Activated CD4-positive, alpha-beta T cell treated with anti-CD3 and anti-CD28 coated beads, Interleukin-2, amount 50 U/mL, for 1 hour (primary cell): Measurements from ENCODE around the gene UBE4B.
"Not testable (repeated sequence)": the region's sequence is repeated elsewhere in the genome, so short reads cannot be mapped to it uniquely, and the experiment has no call there.

Experiments used
- DNase-seq: peaks from one replicate; pipeline ENCODE4 v3.0.0-alpha.2; 2020

The UBE4B gene

DNA sequence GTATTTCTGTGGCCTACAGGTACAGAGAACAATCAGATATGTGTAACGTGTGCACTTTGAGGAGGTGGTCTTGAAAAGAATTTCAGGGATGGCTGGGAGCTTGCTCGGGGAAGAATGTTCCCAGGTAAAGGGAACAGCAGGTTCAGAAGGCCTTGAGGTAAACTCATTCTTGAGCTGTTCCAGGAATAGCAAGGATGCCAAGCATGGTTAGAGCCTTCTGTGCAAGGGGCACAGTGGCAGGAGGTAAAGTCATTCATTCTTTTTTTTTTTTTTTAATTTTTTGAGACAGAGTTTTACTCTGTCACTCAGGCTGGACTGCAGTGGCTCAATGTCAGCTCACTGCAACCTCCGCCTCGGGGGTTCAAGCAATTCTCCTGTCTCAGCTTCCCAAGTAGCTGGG, 10.0 kb downstream of the UBE4B start:
- no peak for DNase-seq

DNA sequence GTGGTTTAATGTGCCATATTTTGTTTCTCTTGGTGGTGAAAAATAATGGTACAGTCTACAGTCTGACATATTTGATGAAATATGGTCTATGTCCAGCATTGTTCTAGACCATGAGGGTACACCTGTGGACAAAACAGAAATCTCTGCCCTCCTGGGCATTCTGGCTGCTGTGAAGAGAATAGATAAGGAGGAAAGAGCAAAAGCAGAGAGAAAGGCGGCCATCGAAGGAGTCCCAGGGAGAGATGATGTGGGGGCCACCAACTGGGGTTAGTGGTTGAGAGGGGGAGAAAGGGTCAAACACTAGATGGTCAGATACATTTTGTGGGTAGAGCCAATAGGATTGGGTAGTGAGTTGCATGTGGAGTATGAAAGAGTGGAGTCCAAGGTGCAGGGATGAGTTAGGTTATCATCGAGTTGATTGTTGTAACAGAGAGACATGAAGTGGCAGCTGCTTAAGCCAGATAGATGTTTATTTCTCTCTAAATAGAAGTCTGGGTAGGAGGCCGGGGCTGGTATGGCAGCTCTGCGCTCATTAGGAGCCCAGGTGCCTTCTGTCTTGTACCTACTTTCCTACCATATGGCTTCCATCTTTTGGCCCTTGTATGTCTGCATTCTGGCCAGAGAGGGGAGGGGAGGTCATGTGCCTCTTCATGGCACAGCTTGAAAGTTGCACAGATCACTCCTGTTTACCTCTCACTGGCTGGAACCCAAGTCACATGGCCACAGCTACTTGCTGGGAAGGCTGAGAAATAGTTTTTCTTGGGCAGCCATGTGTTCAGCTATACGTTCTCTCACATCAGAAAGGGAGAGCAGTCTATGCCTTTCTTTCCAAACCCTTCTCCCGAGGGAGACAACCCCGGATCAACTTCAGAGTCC, 13.0 kb downstream of the UBE4B start:
- no peak for DNase-seq

DNA sequence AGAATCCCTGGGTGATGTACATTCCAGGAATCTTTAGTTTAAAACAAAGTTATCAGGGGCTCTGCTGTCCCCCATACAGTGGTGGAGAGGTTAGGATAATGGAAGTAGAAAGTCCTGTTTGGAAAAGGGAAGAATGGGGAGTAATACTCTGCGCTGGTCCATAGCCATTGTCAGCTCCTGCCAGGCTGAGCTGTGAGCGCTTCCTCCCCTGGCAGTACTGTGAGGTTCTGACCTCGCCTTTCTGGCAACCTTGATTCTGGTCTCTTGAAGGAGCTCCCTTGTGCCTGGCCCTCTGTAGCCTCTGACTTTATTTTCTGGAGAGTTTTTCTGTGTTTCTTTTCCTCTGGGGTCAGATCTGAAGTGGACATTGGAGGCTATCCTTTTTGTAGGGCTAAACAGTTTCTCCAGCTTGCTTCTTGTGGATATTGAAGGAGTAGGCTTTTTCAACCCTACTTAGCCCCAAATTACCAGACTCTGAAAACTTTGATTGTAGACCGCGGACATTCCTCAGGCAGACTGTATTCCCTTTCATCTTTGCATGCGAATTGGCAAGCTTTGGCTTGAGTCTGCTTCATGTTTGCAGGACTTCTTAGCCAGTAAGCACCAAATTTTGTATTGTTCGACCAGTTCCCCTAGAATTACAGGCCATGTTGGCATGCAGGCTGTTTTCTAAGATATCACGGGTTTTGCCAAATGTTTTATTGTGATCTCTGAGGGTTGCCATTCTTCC, 13.8 kb downstream of the UBE4B start:
- no peak for DNase-seq

DNA sequence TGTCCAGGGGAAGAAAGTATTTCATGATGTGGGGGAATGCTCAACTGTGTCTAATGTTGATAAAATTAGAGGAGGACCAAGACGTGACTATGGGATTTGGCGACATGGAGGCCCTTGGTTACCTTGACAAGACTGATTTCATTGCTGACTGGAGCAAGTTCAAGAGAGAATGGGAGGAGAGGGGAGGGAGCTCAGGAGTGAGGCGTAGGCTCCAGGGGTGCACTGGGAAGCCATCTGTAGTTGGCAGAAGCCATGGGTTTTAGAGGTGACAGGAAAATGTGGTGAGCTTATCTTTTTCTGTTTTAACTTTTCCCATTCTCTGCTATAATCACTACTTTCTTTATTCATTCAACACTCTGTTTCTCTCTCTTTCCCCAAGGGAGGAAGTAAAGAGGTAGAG, 15.8 kb downstream of the UBE4B start:
- DNase-seq, result no peak

DNA sequence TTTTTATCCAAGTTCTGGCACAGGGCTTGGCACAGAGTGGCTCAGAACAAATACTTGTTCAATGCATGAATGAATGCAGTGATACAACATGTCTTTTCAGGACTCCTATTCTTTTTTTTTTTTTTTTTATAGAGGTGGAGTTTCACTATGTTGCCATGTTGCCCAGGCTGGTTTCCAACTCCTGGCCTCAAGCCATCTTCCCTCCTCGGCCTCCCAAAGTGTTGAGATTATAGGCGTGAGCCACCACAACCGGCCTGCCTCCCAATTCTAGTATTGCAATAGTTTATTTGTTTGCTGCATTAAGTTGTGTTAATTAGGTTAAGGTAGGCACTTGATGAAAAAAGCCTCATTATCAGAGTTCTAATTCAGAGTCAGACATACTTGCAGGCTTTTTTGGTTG, 17.9 kb downstream of the UBE4B start:
- no peak for DNase-seq

DNA sequence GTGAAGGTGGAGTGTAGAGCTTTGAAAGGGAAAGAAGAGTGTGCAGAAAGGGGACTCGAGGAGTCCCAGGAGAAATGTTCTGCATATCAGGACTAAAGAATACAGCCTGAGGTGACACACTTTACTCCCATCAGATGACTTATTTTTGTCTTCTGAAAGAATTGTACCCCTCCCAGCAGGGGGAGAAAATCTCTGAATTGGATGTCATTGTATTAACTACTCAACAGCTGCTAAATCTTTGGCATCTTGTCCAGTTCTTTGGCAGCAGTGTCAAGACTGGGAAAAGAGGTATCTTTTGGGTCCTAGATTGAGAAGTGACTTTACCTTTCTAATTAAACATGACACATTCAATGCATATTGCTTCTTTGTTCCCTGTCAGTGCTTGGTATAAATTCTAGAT, 18.9 kb downstream of the UBE4B start:
- DNase-seq, result no peak

DNA sequence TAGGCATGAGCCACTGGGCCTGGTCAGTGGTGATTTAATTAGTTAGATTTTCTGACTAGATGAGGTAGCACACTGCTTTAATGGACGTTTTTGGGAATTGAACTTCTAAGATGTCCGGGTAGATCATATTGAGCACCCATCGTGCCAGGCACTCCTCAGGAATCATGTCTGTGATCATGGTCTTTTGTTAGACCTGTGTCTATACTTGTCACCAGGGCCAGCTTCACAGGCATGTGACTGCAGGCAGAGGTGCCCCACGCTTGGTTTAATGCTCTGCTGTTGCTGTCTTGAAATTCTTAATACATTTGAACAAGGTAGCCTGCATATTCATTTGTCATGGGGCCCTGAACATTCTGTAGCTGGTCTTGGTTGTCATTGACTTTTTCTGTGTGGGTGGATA, 19.6 kb downstream of the UBE4B start:
- no peak for DNase-seq

DNA sequence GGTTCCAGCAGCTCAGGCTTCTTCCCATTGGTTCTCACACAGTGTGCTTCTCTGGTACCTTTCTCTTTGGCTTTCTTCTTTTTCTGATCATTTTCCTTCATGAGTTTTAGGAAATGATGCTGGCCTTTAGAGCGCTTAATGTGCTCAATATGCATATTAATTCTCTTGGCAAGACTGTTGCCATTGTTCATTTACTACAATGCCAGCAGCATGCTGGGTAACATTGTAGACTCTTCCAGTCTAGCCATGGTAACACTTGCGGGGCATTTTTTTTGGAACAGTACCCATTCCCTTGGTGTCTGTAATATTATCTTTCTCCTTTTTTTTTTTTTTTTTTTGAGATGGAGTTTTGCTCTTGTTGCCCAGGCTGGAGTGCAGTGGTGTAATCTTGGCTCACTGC, 21.7 kb downstream of the UBE4B start:
- DNase-seq, result no peak

DNA sequence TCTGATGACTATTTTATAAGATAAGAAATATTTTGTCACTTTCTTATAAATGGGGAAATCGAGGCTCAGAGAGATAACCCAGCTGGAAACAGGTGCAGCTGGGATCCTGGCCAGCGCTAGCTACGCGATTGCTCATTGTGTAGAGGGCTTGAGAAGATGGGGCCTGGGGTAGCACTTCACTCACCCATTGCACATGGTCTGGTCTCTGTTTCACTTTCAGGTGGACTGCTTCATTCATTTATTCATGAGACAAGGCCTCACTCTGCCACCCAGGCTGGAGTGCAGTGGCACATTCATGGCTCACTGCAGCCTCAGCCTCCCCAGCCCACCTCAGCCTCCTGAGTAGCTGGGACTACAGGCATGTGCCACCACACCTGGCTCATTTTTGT, 23.8 kb downstream of the UBE4B start:
- DNase-seq, result no peak

DNA sequence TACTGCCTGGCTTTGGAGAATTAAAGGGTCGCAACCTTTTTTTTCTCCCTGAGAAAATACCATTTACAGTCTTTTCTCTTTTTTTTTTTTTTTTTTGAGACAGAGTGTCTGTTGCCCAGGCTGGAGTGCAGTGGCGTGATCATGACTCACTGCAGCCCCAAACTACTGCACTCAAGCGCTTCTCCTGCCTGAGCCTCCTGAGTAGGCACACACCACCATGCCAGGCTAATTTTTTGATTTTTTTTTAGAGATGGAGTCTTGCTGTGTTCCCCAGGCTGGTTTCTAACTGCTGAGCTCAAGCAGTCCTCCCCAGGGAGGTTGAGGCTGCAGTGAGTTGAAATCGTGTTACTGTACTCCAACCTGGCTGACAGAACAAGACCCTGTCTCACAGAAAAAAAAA, 24.6 kb downstream of the UBE4B start:
- no peak for DNase-seq

DNA sequence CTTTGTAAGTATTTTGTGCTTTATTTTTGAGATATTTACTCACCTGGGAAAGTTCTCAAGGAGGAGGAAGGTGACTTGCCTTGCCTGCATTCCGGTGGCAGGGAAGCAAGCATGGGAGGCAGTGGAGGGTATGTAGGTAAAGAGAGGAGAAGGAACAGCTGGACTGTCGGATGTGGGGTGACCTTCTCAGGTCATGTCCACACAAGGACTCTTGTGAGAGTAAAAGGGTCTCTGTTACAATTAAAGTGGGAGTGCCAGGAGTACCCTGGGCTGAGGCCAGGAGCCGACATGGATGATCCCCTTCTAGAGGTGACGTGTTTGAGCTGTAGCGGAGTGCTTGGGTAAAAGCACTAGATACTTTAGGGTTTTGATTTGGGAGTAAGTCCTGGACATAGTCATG, 25.0 kb downstream of the UBE4B start:
- DNase-seq, result no peak

DNA sequence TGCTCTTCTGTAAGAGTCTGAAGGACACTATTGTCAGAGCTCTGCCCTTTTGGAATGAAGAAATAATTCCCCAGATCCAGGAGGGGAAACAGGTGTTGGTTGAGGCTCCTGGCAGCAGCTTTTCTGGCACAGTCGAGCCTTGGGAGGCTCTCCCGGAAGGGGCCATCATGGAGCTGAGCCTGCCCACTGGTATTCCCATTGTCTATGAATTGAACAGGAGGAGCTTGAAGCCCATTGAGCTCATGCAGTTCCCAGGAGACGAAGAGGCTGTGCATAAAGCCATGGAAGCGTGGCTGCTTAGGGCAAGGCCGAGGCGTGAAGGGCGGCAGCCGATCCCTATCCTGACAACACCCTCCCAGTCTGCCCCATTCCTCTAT, 26.6 kb downstream of the UBE4B start:
- no peak for DNase-seq

DNA sequence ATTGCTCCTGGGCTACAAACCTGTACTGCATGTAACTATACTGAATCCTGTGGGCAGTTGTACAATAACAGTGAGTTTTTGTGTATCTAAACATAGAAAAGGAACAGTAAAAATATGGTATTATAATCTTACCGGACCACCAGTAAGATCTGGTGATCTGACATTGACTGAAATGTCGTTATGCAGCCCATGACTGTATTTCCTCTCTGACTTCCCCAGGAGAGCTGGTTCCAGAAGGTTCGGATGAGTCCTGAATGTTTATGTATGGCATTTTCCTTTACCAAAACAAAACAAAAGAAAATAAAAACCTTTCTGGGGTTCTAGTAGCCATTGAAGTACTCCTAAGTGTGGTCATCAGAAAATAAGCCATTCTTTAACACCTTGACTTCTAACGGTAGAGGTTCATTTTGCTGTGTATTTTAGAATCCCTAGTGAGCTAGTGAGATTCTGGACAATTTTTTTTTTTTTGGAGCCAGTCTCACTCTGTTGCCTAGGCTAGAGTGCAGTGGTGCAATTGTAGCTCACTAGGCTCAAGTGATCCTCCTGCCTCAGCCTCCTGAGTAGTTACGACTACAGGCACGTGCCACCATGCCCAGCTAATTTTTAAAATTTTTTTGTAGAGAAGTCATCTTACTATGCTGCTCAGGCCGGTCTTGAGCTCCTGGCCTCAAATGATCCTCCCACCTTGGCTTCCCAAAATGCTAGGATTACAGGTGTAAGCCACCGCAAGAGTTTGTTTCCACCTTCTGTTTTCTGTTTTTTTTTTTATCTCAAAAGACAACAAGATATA, 27.7 kb downstream of the UBE4B start:
- no peak for DNase-seq

DNA sequence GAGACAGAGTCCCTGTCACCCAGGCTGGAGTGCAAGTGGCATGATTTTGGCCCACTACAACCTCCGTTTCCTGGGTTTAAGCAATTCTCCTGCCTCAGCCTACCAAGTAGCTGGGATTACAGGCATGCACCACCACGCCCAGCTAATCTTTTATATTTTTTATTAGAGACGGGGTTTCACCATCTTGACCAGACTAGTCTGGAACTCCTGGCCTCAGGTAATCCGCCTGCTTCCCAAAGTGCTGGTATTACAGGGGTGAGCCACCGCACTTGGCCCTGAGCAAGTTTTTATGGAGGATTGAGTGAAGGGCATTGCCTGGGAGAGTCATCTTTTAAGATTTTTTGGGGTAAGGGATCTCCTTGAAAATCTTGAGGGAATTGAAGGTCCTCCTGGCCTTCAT, 28.5 kb downstream of the UBE4B start:
- no peak for DNase-seq

DNA sequence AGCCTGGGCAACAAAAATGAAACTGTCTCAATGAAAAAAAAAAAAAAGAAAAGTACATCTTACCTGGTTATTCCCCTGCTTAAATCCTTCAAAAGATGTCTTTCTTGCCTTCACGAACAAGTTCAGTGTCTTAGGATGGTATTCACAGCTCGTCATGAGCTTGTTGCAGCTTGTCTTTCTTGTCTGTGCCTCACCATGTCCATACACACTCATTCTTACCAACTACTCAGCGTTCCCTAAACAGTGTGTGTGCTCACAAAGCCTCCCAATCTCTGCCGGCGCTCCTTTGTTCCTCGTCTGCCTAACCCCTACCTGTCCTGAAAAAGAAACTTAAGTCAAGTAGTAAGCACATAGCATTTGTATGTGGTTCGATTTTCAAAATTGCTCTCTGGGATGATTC, 31.1 kb downstream of the UBE4B start:
- no peak for DNase-seq

DNA sequence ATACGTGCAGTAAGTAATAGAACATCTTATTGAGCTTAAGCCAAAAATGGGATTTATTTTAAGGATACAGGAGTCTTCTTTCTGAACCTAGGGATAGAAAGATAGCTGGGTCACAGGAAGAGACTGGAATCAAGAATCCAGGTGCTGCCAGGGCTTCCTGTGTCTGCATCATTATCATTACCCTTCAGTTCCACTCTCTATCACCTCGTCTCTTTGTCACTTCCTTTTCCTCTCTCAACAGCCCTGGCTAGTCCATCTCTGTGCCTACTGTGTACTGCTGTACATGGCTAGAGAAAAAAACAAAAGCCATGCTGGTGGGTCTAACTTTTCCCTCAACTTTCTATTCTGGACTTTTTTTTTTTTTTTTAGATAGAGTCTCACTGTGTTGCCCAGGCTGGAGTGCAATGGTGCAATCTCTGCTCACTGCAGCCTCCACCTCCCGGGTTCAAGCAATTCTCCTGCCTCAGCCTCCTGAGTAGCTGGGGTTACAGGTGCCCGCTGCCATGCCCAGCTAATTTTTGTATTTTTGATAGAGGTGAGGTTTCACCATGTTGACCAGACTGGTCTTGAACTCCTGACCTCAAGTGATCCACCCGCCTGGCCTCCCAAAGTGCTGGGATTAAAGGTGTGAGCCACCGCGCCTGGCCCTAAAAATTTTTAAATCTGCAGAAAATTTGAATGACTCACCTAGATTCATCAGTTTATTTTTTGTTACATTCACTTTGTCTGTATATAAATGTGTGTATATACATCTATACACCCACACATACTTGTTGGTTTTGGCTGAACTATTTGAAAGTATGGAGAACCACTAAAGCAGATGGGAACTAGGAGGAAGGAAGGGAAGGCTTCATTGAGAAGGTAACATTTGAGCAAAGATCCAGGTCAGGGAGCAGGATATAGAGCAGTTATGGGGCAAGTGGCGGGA, 31.9 kb downstream of the UBE4B start:
- DNase-seq, result no peak

DNA sequence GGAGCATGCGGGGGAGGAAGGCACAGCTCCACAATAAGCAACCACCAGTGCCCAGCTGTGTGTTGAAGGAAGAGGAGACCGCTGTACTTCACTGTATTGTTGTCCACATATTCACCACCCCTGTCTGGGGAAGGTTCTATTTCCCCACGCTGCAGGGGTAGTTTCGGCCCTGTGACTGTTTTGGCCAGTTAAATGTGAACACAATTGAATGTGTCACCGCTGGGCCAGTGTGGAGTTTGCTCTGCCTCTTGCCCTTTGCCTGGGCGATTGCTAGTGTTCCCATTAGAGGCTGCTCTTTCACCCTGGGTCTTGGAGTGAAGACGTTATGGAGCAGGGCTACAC, 32.6 kb downstream of the UBE4B start:
- no peak for DNase-seq

DNA sequence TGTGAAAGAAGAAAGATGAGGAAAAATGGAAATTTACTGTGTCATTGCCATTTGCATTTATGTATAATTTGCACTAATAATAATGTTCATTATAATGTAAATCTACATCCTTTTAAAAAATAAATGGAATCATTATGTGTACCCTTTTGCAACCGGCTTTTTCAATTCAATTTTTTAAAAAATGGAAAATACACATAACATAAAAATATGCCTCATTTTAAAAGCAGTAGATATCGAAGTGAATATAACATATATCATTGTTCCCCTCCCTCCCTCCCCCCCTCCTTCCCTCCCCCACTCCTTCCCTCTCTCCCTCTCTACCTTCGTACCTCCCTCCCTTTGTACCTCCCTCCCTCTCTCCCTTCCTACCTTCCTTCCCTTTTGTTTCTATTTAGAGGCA, 33.0 kb downstream of the UBE4B start:
- no peak for DNase-seq

DNA sequence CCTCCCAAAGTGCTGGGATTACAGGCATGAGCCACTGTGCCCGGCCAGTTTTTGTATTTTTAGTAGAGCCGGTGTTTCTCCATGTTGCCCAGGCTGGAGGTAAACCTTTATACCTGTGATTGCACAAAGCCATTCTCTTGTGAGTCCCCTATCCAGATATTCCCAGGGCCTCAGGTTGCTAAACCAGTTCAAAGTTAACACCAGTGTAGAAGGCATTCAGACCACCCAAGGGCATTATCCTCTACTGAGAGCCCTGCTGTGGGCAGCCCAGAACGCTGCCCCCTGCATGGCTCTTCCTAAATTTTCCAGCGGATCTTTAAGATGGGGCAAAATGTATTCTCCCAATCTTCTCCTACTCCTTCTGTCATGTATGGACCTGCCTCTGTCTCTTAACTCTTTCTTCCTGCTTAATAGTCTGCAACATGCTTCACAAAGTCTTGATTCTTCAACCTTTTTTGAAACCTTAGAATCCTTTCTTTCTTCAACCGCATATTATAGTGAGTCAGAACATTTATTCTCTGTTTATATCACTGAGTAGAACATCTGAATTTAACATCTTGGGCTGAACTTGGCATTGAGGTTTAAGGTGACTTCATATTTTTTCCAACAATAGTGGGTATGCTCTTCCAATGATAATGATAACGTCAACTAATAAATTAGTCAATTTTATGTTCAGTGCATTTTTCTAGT, 36.0 kb downstream of the UBE4B start:
- DNase-seq, result no peak

DNA sequence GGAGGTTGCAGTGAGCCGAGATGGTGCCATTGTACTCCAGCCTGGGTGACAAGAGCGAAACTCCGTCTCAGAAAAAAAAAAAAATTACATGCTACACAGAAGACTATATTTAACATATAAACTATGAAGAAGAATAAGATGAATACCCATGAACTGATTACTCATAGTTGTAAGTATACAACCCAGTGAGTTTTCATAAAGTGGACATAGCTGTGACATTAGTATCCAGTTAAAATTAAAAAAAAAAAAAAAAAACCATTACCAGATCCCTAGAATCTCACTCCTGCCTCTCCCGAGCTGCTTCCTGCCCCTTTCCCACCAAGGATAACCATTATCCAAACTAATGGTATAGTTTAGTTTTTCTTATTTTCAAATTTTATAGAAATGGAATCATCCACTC, 37.4 kb downstream of the UBE4B start:
- no peak for DNase-seq

DNA sequence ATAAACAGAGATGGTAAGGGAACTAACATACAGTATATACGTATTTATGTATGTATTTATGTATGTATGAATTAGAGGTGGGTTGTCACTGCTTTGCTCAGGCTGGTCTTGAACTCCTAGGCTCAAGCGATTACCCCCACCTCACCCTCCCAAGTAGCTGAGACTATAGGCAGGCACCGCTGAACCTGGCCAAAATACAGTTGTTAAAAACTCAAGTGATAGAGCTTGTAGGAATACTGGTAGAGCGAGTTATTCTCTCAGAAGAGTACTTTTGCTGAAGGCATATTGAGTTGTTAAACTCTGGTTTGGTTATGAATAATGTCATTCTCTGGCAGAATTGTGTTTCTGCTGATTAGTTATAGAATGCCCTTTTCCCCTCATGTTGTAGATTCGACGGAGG, 38.9 kb downstream of the UBE4B start:
- DNase-seq, result no peak

DNA sequence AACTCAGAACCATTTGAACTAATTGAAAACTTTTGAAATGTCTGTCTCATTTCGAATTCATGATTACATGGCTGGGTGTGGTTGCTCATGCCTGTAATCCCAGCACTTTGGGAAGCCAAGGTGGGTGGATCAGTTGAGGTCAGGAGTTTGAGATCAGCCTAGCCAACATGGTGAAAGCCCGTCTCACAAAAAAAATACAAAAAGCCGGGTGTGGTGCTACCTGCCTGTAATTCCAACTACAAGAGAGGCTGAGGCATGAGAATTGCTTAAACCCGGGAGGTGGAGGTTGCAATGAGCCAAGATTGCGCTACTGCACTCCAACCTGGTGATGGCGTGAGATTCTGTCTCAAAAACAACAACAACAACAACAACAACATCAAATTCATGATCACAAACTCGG, 40.6 kb downstream of the UBE4B start:
- not testable (repeated sequence) for DNase-seq
